NCI-H1417 (cell line): Measurements from ENCODE around the gene CDHR4.
"Not testable (repeated sequence)": the region's sequence is repeated elsewhere in the genome, so short reads cannot be mapped to it uniquely, and the experiment has no call there.

ENCODE experiments used
- DNase-seq, 3 experiments: peaks; one replicate each; lab custom pipeline; 2025; lab: John Stamatoyannopoulos, UW

Gene CDHR4

GRCh38 chr3:49780080-49780974, 19.3 kb downstream of the CDHR4 start:
- no peak for DNase-seq

- no peak for DNase-seq
These were observed 20.2 kb downstream of the CDHR4 start for GRCh38 chr3:49779358-49780079.

- not testable (repeated sequence) for DNase-seq
These were observed 23.6 kb downstream of the CDHR4 start for GRCh38 chr3:49776101-49776500.

- DNase-seq, result no peak
These were observed 24.1 kb downstream of the CDHR4 start for GRCh38 chr3:49775538-49775937.

- DNase-seq, result no peak
These were observed 27.0 kb downstream of the CDHR4 start for GRCh38 chr3:49772703-49773102.

GRCh38 chr3:49771340-49771938, 28.2 kb downstream of the CDHR4 start:
- no peak for DNase-seq

- DNase-seq, result no peak
These were observed 29.7 kb downstream of the CDHR4 start for GRCh38 chr3:49769926-49770325.

GRCh38 chr3:49769286-49769915, 30.3 kb downstream of the CDHR4 start:
- no peak for DNase-seq

GRCh38 chr3:49763981-49764380, 35.7 kb downstream of the CDHR4 start:
- no peak for DNase-seq

- no peak for DNase-seq
These were observed 38.0 kb downstream of the CDHR4 start for GRCh38 chr3:49761661-49762060.

GRCh38 chr3:49759226-49759625, 40.4 kb downstream of the CDHR4 start:
- DNase-seq, result no peak

GRCh38 chr3:49757197-49757596, 42.5 kb downstream of the CDHR4 start:
- no peak for DNase-seq

GRCh38 chr3:49756036-49756435, 43.6 kb downstream of the CDHR4 start:
- no peak for DNase-seq

GRCh38 chr3:49754536-49754935, 45.1 kb downstream of the CDHR4 start:
- DNase-seq, result no peak

GRCh38 chr3:49751501-49751900, 48.2 kb downstream of the CDHR4 start:
- no peak for DNase-seq

GRCh38 chr3:49750056-49750455, 49.6 kb downstream of the CDHR4 start:
- no peak for DNase-seq

- not testable (repeated sequence) for DNase-seq
These were observed 50.8 kb downstream of the CDHR4 start for GRCh38 chr3:49748874-49749273.

- DNase-seq, result no peak
These were observed 51.7 kb downstream of the CDHR4 start for GRCh38 chr3:49747792-49748480.

- DNase-seq, result peak in 1 of 3 experiments; percentile 2
These were observed 53.7 kb downstream of the CDHR4 start for GRCh38 chr3:49745986-49746385.
